Limb (tissue), 2 donors: ENCODE measurements around the gene USP3.

Source experiments
- DNase-seq, 2 donors: peaks; one replicate each; pipeline ENCODE4 v3.0.0-alpha.2; 2016; ENCODE audit errors: extremely low spot score in 2 of 2

Gene USP3

GRCh38 chr15:63495780-63496488 is 8.5 kb upstream of the USP3 start:
- no peak for DNase-seq

GRCh38 chr15:63497642-63498467 is 6.5 kb upstream of the USP3 start:
- DNase-seq = no peak

GRCh38 chr15:63499175-63499549 is 5.2 kb upstream of the USP3 start:
- no peak for DNase-seq

- DNase-seq = no peak
These were observed 4.8 kb upstream of the USP3 start for GRCh38 chr15:63499611-63500010.

GRCh38 chr15:63500265-63501250 is 3.8 kb upstream of the USP3 start:
- no peak for DNase-seq

- DNase-seq = peak; percentile 68 to 79
These were observed 2.9 kb upstream of the USP3 start for GRCh38 chr15:63501256-63502089.

GRCh38 chr15:63502137-63502766 is 2.1 kb upstream of the USP3 start:
- no peak for DNase-seq

- peak in 1 of 2 donors; percentile 60 for DNase-seq
These were observed 1.3 kb upstream of the USP3 start for GRCh38 chr15:63502843-63503738.

- no peak for DNase-seq
These were observed 600 bp upstream of the USP3 start for GRCh38 chr15:63503739-63504246.

- DNase-seq = peak; percentile 43 to 58
These were observed 817 bp downstream of the USP3 start for GRCh38 chr15:63504979-63505841.

- DNase-seq = no peak
These were observed 1.4 kb downstream of the USP3 start for GRCh38 chr15:63505842-63506222.

- no peak for DNase-seq
These were observed 2.2 kb downstream of the USP3 start for GRCh38 chr15:63506537-63507035.

GRCh38 chr15:63507878-63508818 is 3.8 kb downstream of the USP3 start:
- no peak for DNase-seq

- no peak for DNase-seq
These were observed 4.9 kb downstream of the USP3 start for GRCh38 chr15:63509056-63509954.
